GM23248 (cell line): Measurements from ENCODE around the gene AHRR. TPM values are rescaled to one million over a fixed set of nuclear protein-coding genes. Genes with fewer than 3 reads are reported as not detected.
A peak's percentile ranks its signal among the peaks of the same experiment; 100 is the strongest.

Experiments
- DNase-seq: peaks from one replicate; pipeline ENCODE4 v3.0.0-alpha.2; 2015
- H2AFZ ChIP-seq: fragments of 200-600 bp; sonication (generic); 2 replicates; pipeline ENCODE4 v1.6.1; 2016; ENCODE audit warnings: antibody characterized with exemption
- H3F3A ChIP-seq: fragments of 200-600 bp; sonication (generic); 2 replicates; pipeline ENCODE4 v1.6.1; 2016; ENCODE audit warnings: mild to moderate bottlenecking, antibody characterized with exemption, mixed run types; ENCODE audit not compliant: insufficient read depth
- H3K27ac ChIP-seq: fragments of 200-600 bp; sonication (generic); 2 replicates; pipeline ENCODE4 v1.5.1; 2016; ENCODE audit warnings: mild to moderate bottlenecking
- H3K27me3 ChIP-seq: fragments of 200-600 bp; sonication (generic); replicated peaks from 2 replicates; pipeline ENCODE4 v1.6.1; 2016; ENCODE audit warnings: mild to moderate bottlenecking; ENCODE audit not compliant: insufficient read depth
- H3K36me3 ChIP-seq: fragments of 200-600 bp; sonication (generic); 2 replicates; pipeline ENCODE4 v1.6.1; 2016; ENCODE audit warnings: low read depth, mild to moderate bottlenecking
- H3K4me1 ChIP-seq: fragments of 200-600 bp; sonication (generic); 2 replicates; pipeline ENCODE4 v1.6.1; 2016; ENCODE audit warnings: mild to moderate bottlenecking; ENCODE audit not compliant: insufficient read depth
- H3K4me2 ChIP-seq: fragments of 200-600 bp; sonication (generic); one replicate; pipeline ENCODE4 v1.6.1; 2016; ENCODE audit warnings: mild to moderate bottlenecking; ENCODE audit not compliant: unreplicated experiment
- H3K4me3 ChIP-seq: fragments of 200-600 bp; sonication (generic); 2 replicates; pipeline ENCODE4 v1.5.1; 2016; ENCODE audit warnings: mild to moderate bottlenecking
- H3K79me2 ChIP-seq: fragments of 200-600 bp; sonication (generic); 2 replicates; pipeline ENCODE4 v1.6.1; 2016; ENCODE audit warnings: mild to moderate bottlenecking; ENCODE audit not compliant: insufficient read depth
- H3K9ac ChIP-seq: fragments of 200-600 bp; sonication (generic); 2 replicates; pipeline ENCODE4 v1.6.1; 2016; ENCODE audit warnings: mild to moderate bottlenecking
- H3K9me2 ChIP-seq: fragments of 200-600 bp; sonication (generic); 2 replicates; pipeline ENCODE4 v1.6.1; 2016; ENCODE audit warnings: mixed run types, mild to moderate bottlenecking, moderate library complexity; ENCODE audit not compliant: insufficient read depth
- H3K9me3 ChIP-seq: fragments of 200-600 bp; sonication (generic); one replicate; pipeline ENCODE4 v1.6.1; 2017; ENCODE audit warnings: low read depth
- H4K20me1 ChIP-seq: fragments of 200-600 bp; sonication (generic); 2 replicates; pipeline ENCODE4 v1.6.0; 2016; ENCODE audit not compliant: insufficient read depth
- EZH2 ChIP-seq: fragments of 200-600 bp; sonication (generic); IDR thresholded peaks from 2 replicates; pipeline ENCODE4 v1.6.1; 2018; ENCODE audit warnings: antibody characterized with exemption, mild to moderate bottlenecking; ENCODE audit not compliant: insufficient read depth, poor library complexity, severe bottlenecking
- EZH2phosphoT487 ChIP-seq: fragments of 200-600 bp; sonication (generic); IDR thresholded peaks from 2 replicates; pipeline ENCODE4 v1.6.1; 2018; ENCODE audit warnings: antibody characterized with exemption, moderate library complexity, mild to moderate bottlenecking, low read depth; ENCODE audit not compliant: insufficient read depth
- WGBS, 2 experiments: methylation state at CpG; one replicate each; pipeline ENCODE4 v1.1.6; 2015 to 2017; ENCODE audit warnings: low lambda C conversion rate in 2 of 2, low coverage in 1 of 2; ENCODE audit errors: missing lambda C conversion rate in 2 of 2; 5-methylcytosine and 5-hydroxymethylcytosine counted together
- in situ Hi-C: fragments of 300-500 bp; cut with MboI; formaldehyde crosslinking; loops from 2 replicates; pipeline ENCODE4 v1.15.0; 2020
- polyA plus RNA-seq: library from polyadenylated mRNA; unstranded; fragments of >200 nt; fragmentation: Nextera tagmentation; extraction: Ambion mirVana; gene quantifications from 2 replicates; pipeline ENCODE4 v1.2.1, GENCODE V29; 2016
- total RNA-seq: library from RNA; depleted of rRNA; stranded (reverse); fragments of >200 nt; shearing (Covaris generic); gene quantifications from 2 replicates; pipeline ENCODE4 v1.2.3, GENCODE V29; 2014

AHRR gene
- total and polyA plus RNA-seq, 2 experiments from 2014 or later: 13.2 to 33.7 TPM

DNA sequence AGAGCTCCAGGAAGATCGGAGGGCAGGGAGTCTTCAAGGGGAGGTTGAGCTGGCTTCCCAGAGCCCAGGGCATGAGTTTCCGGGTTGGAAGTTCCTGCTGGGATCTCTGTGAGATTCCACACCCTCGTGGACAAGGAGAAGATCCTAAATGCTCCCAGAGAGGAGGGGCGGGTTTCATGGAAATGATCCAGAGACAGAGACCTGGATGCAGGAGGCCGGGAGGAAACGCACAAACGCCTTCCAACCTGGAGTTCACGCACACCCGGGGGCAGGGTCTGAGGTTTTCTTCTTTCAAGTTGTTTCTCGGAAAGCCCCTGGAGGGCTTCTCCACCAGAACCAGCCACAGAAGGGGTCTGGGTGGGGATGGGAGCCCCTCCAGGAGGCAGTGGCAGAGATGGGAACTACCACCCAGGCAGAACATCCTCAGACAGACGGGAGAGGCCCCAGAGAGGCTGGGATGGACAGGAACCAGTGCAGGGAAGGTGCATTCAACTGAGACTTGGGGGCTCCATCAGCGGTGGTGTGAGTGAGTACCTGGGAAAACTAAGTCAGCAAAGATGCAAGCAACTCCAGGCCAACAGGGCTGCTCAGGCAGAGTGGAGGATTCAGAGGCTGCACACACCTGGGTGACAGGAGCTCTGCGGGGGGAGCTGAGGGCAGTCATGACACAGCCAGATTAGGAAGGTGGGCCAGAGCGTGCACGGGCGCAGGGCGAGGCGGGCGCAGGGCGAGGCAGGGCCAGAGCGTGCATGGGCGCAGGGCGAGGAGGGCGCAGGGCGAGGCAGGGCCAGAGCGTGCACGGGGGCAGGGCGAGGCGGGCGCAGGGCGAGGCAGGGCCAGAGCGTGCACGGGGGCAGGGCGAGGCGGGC lies 69.3 kb downstream of the AHRR start:
- H3K4me1 ChIP-seq: peaks cover 22% of the 10 kb centered on the region
- no peak overlapping the region for H2AFZ ChIP-seq
- peaks cover 7% of the 10 kb centered on the region; the same call in 1 of the 2 replicates for H3K36me3 ChIP-seq
- in situ Hi-C loops: no loop called here
- no peaks in the 10 kb centered on the region for H3K9me2 ChIP-seq
- no peak overlapping the region for H3K4me3 ChIP-seq
- 87% methylated on average over 20 to 35 of the region's 35 CpGs for WGBS, 2 experiments
- no peaks in the 10 kb centered on the region for H3K27me3 ChIP-seq
- DNase-seq: no peak
- no peak overlapping the region for H3K4me2 ChIP-seq
- no peak overlapping the region for H3K9ac ChIP-seq
- no peak overlapping the region for H3K27ac ChIP-seq
- H3K9me3 ChIP-seq: no peaks in the 10 kb centered on the region
- TF ChIP-seq EZH2 (no peak), EZH2phosphoT487 (no peak)
- peaks cover 14% of the 10 kb centered on the region for H3F3A ChIP-seq
- no peaks in the 10 kb centered on the region for H4K20me1 ChIP-seq
- H3K79me2 ChIP-seq: peaks cover 13% of the 10 kb centered on the region; the same call in 1 of the 2 replicates

DNA sequence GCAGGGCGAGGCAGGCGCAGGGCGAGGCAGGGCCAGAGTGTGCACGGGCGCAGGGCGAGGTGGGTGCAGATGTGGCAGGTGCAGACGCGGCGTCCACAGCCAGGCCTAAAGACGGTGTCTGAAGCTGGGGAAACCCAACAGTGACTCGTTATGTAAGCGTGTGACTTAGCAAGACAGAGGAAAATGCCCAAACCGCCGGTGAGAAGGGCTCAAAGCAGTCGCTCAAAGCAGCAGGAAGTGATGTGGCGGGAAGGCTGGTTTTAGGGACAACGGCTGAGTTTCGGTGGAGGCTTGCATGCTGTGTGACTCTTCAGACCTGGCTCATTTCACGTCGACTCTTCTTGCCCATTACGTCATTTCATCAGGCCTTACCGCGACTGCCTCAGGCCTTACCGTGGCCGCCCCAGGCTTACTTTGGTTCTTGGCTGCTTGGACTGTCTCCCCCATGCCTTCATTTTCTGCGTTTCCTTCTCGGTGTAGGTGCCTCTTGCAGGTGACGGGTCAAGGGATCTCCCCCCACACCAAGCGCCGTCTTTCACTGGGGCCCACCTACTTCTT lies 71.0 kb downstream of the AHRR start:
- DNase-seq: peak; percentile 46
- Histone ChIP-seq H3K79me2 (0 out of 2 replicates have a peak, but pooled peaks cover 6% of the 10 kb centered on the region), H3K36me3 (peaks cover 5% of the 10 kb centered on the region; the same call in 1 of the 2 replicates), H3K27me3 (no peaks in the 10 kb centered on the region), H3K9ac (no peak overlapping the region), H2AFZ (no peak overlapping the region), H4K20me1 (no peaks in the 10 kb centered on the region), H3F3A (peaks cover 14% of the 10 kb centered on the region), H3K9me2 (no peaks in the 10 kb centered on the region), H3K9me3 (no peaks in the 10 kb centered on the region), H3K4me2 (no peak overlapping the region), H3K27ac (no peak overlapping the region), H3K4me3 (no peak overlapping the region), H3K4me1 (peaks cover 24% of the 10 kb centered on the region)
- 96 to 97% methylated on average over 29 to 30 of the region's 30 CpGs for WGBS, 2 experiments
- no peak for TF ChIP-seq EZH2phosphoT487
- no peak for TF ChIP-seq EZH2
- in situ Hi-C loops: no loop called here

- TF ChIP-seq EZH2phosphoT487: no peak
- TF ChIP-seq EZH2: no peak
- Histone ChIP-seq H3K9me2 (no peaks in the 10 kb centered on the region), H3K4me2 (peak overlapping the region; percentile 35), H4K20me1 (no peaks in the 10 kb centered on the region), H3K9ac (peak overlapping the region; percentile 81), H3K4me1 (peaks cover 31% of the 10 kb centered on the region), H3K4me3 (no peak overlapping the region), H3K9me3 (no peaks in the 10 kb centered on the region), H3K27me3 (no peaks in the 10 kb centered on the region), H2AFZ (no peak overlapping the region), H3K27ac (peak overlapping the region; percentile 91), H3K79me2 (peaks cover 9% of the 10 kb centered on the region), H3K36me3 (peaks cover 5% of the 10 kb centered on the region; the same call in 1 of the 2 replicates), H3F3A (peaks cover 14% of the 10 kb centered on the region)
- peak; percentile 64 for DNase-seq
- in situ Hi-C loops: no loop called here
- WGBS, 2 experiments: 83 to 85% methylated on average over 10 of the region's 10 CpGs
These were observed 72.3 kb downstream of the AHRR start for GRCh38 chr5:393846-394275.

DNA sequence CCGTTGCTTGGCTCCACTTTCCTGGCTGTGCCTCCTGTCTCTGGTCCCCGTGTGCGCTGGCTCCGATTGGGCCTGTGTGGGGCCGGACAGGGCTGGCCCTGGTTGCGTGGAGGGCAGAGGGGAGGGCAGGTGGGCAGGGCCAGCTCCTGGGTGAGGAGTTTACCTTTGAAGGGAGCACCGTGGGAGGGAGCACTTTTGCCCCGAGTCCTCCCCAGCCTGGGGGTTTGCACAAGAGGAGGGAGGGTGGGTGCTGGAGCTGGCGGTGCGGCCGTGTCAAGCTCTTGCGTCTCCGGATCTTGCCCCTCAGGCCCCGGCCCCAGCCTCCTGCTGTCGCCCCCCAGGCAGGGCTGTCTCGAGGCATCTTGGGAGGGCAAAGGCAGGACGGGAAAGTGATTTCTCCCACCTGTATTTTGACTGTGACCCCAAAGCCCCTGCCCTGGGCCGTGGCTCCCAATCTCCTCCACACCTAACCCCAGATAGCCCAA lies 73.2 kb downstream of the AHRR start:
- no peak for DNase-seq
- H3K79me2 ChIP-seq: peaks cover 11% of the 10 kb centered on the region
- H3K27me3 ChIP-seq: no peaks in the 10 kb centered on the region
- no peaks in the 10 kb centered on the region for H4K20me1 ChIP-seq
- peaks cover 39% of the 10 kb centered on the region for H3K4me1 ChIP-seq
- H3K4me3 ChIP-seq: no peak overlapping the region
- no peaks in the 10 kb centered on the region for H3K9me3 ChIP-seq
- no peak for TF ChIP-seq EZH2phosphoT487
- TF ChIP-seq EZH2: no peak
- H3K4me2 ChIP-seq: peak overlapping the region; percentile 50
- H3K36me3 ChIP-seq: peaks cover 5% of the 10 kb centered on the region; the same call in 1 of the 2 replicates
- 48 to 51% methylated on average over 8 to 18 of the region's 18 CpGs for WGBS, 2 experiments
- H2AFZ ChIP-seq: no peak overlapping the region
- peaks cover 22% of the 10 kb centered on the region for H3F3A ChIP-seq
- peak overlapping the region; percentile 91 for H3K27ac ChIP-seq
- H3K9ac ChIP-seq: peak overlapping the region; percentile 81
- H3K9me2 ChIP-seq: no peaks in the 10 kb centered on the region
- in situ Hi-C loops: no loop called here
